ENCODE data around the gene NDUFB2.
"Not testable (repeated sequence)": the region's sequence is repeated elsewhere in the genome, so short reads cannot be mapped to it uniquely, and the experiment has no call there.

Gene NDUFB2

GRCh38 chr7:140696680-140697446, at the start of gene NDUFB2:
Gene NDUFB2 (plus strand): TSS chr7:140696708. CDS start chr7:140696745, 37 bp downstream.
- peak; percentile 85 for DNase-seq (ENCODE audit: low spot score)

GRCh38 chr7:140646931-140647647, 49.4 kb upstream of the NDUFB2 start:
- DNase-seq (ENCODE audit: low spot score) = peak; percentile 79

- DNase-seq (ENCODE audit: low spot score) = no peak
Observed at GRCh38 chr7:140649556-140650205, 46.8 kb upstream of the NDUFB2 start.

DNA sequence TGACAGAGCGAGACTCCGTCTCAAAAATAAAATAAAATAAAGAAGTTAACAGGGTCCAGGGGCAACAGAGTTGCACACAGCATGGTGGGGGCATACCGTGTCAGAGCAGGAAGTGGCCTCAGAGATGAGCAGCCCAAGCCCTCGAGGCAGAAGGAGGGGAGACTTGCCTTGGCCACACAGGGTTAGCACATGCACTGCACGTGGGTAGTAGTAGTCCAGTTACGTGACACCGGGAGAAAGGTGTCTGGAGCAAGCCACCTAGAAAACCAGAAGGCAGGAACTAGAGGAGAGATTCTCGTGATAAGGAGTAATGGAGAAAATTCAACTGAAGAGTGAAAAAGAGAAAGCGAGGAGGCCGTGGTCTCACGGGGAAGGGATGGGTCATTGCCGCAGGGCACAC, 46.1 kb upstream of the NDUFB2 start:
- DNase-seq (ENCODE audit: low spot score) = no peak

- peak; percentile 62 for DNase-seq (ENCODE audit: low spot score)
Observed at GRCh38 chr7:140653319-140654108, 43.0 kb upstream of the NDUFB2 start.

- no peak for DNase-seq (ENCODE audit: low spot score)
Observed at GRCh38 chr7:140654109-140654387, 42.5 kb upstream of the NDUFB2 start.

DNA sequence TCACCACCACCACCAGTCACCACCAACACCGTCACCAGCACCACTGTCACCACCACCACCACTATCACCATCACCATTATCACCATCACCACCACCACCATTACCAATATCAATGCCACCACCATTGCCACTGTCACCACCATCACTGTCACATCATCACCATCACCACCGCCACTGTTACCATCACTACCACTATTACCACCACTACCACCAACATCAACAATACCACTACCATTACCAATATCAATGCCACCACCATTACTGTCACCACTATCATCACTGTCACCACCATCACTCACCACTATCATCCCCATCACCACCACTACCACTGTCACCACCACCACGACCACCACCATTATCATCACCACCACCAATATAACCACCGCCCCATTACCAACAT, 41.8 kb upstream of the NDUFB2 start:
- DNase-seq (ENCODE audit: low spot score) = no peak

DNA sequence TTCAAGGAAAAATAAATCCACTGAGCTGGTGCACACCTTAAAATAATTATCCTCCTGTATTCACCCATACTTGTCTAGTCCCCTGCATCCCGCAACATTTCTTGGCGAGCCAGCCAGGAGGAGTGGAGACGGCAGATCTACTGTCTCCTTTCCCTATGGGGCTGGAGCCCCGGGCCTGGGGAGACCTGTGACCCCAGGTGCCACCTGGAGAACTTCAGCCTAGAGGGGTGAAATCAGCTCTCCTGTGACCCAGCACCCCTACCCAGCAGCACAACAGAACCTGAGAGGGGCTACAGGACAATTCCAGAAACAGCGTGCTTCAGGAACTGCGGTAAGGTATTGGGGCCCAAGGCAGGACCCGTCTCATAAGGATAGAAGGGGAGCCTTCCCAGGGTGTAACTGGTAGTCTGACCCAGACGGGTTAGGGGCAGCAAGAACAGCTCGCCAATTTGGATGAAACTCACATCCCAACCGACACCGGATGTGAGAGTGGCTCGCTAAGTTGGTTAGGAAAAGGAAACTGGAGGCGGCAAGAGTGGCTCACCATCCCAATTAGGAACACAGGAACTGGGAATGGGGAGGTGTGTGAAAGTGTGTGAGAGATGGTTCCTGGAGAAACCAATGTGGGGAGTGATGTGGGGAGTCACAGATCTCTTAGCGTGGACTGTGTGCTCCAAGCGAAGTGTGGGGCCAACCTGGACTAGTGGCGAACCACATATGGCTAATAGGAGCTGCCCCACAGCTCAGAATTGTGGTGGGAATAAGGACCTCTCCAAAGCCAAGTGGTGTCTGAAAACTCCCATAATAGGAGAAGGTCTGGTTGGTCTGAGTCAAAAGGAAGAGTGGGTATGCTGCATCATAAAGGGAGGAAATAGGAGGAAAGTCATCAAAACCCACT, 40.7 kb upstream of the NDUFB2 start:
- no peak for DNase-seq (ENCODE audit: low spot score)

DNA sequence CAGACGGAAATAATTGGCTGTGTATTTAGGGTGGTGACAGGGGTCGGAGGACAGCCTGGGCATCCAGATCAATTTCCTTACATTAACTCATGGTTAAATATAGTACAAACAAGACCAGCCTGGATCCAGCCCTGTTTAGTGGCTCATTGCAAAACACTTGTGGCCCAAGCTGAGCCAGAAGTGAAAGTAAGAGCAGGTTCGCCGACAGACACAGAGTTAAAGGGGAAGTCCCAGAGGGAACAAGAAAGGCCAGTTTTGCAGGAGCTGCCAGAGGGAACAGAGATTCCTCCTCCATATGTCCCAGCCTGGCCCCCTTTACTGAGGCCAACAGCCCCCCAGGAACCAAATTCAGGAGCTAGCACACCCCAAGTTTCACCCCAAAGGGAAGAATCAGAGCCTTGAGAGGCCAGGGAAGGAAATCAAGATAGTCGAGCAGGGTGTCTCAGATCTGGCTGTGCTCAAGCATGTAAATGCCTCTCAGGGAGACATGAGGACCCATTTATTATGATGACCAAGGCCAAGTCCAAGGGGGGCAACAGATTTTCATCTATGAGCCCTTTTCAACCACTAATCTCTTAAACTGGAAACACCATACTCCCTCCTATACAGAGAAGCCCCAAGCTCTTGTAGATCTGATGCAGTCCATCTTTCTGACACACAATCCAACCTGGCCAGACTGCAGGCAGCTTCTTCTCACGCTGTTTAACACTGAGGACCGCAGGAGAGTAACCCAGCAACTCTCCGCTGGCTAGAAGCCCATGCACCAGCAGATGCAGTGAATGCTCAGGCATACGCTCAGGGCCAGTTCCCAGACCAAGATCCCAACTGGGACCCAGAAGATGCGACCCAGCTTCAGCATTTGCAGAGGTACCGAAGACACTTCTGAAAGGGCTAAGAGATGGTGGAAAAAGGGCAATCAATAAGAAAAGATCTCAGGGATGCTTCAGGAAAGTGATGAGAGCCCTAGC, 39.7 kb upstream of the NDUFB2 start:
- peak; percentile 40 for DNase-seq (ENCODE audit: low spot score)

GRCh38 chr7:140657891-140658290, 38.6 kb upstream of the NDUFB2 start:
- no peak for DNase-seq (ENCODE audit: low spot score)

DNA sequence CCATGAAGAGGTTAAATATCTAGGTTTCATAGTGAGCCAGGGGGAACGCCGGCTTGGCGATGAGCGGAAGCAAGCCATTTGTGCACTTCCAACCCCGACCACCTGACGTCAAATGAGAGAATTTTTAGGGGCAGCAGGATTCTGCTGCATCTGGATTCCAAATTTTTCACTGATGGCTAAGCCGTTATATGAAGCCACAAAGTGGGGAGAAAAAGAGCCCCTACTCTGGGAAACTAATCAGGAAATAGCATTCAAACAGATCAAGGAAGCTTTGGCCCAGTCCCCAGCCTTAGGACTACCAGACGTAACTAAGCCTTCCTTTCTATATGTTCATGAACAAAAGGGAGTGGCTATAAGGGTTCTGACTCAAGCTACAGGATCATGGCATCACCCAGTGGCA, 36.7 kb upstream of the NDUFB2 start:
- no peak for DNase-seq (ENCODE audit: low spot score)

DNA sequence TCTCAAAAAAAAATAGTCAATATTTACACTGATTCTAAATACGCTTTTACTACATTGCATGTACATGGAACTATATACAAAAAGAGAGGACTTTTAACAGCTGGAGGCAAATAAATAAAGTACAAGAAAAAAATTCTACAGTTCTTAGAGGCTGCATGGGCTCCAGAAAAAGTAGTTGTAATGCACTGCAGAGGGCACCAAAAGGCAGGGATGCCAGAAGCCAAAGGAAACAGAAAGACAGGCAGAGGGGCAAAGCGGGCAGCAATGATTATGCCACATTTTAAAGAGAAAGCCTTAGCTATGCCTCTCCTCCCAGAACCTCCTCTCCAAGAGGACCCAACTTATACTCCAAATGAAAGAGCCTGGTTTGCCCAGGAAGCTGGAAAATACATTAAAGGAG, 35.4 kb upstream of the NDUFB2 start:
- DNase-seq (ENCODE audit: low spot score) = no peak

DNA sequence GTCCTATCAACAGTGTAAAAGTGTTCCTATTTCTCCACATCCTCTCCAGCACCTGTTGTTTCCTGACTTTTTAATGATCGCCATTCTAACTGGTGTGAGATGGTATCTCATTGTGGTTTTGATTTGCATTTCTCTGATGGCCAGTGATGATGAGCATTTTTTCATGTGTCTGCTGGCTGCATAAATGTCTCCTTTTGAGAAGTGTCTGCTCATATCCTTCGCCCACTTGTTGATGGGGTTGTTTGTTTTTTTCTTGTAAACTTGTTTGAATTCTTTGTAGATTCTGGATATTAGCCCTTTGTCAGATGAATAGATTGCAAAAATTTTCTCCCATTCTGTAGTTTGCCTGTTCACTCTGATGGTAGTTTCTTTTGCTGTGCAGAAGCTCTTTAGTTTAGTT, 33.6 kb upstream of the NDUFB2 start:
- not testable (repeated sequence) for DNase-seq (ENCODE audit: low spot score)

- no peak for DNase-seq (ENCODE audit: low spot score)
Observed at GRCh38 chr7:140667476-140667875, 29.0 kb upstream of the NDUFB2 start.

DNA sequence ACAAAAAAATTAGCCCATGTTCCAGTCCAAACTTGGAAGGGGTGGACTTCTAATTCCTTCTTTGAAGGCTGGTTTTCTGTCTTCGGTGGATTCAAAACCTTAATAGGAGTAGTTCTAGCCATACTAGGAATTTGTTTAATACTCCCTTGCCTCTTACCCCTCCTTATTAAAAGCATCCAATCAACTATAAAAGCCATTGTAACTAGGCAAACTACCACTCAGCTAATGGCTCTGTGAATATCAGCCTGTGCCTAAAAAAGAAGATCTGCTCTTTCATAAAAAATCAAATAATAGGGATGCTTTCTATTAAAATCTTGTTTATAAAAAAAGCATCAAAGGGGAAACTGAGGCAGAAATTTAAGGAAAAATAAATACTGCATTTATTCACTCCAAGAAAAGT, 27.9 kb upstream of the NDUFB2 start:
- DNase-seq (ENCODE audit: low spot score) = no peak

- no peak for DNase-seq (ENCODE audit: low spot score)
Observed at GRCh38 chr7:140669352-140669751, 27.2 kb upstream of the NDUFB2 start.

GRCh38 chr7:140669862-140670261, 26.6 kb upstream of the NDUFB2 start:
- not testable (repeated sequence) for DNase-seq (ENCODE audit: low spot score)

- DNase-seq (ENCODE audit: low spot score) = no peak
Observed at GRCh38 chr7:140670343-140670935, 26.1 kb upstream of the NDUFB2 start.

- DNase-seq (ENCODE audit: low spot score) = no peak
Observed at GRCh38 chr7:140671966-140672365, 24.5 kb upstream of the NDUFB2 start.
